Ureter (tissue), 1 donor: ENCODE data around the gene COL6A1. TPM values are rescaled to one million over a fixed set of nuclear protein-coding genes. Genes with fewer than 3 reads are reported as not detected.
"Not testable (repeated sequence)": the region's sequence is repeated elsewhere in the genome, so short reads cannot be mapped to it uniquely, and the experiment has no call there.

ENCODE experiments used
- DNase-seq: peaks from one replicate; pipeline ENCODE4 v3.0.0-alpha.2; 2020; ENCODE audit warnings: low spot score
- total RNA-seq: library from RNA; stranded (reverse); gene quantifications from one replicate; pipeline ENCODE4 v1.2.4, GENCODE V29; 2023
- donor health status: DM: yes; HTN: yes; CAD: no.

Gene COL6A1
- total RNA-seq, 1 donor from 2014 or later = 289 TPM

- DNase-seq = no peak
These were observed 36.3 kb upstream of the COL6A1 start for GRCh38 chr21:45945066-45945867.

- DNase-seq = no peak
These were observed 35.7 kb upstream of the COL6A1 start for GRCh38 chr21:45945868-45946210.

GRCh38 chr21:45947296-45947695 is 34.3 kb upstream of the COL6A1 start:
- DNase-seq = no peak

GRCh38 chr21:45947716-45948255 is 33.8 kb upstream of the COL6A1 start:
- no peak for DNase-seq

- DNase-seq = no peak
These were observed 32.9 kb upstream of the COL6A1 start for GRCh38 chr21:45948576-45949141.

GRCh38 chr21:45949928-45950739 is 31.4 kb upstream of the COL6A1 start:
- no peak for DNase-seq

- peak; percentile 83 for DNase-seq
These were observed 30.6 kb upstream of the COL6A1 start for GRCh38 chr21:45950740-45951515.

GRCh38 chr21:45951676-45952075 is 29.9 kb upstream of the COL6A1 start:
- no peak for DNase-seq

GRCh38 chr21:45952527-45952926 is 29.0 kb upstream of the COL6A1 start:
- DNase-seq = not testable (repeated sequence)

- no peak for DNase-seq
These were observed 28.6 kb upstream of the COL6A1 start for GRCh38 chr21:45952974-45953373.

GRCh38 chr21:45954261-45954660 is 27.3 kb upstream of the COL6A1 start:
- DNase-seq = no peak

GRCh38 chr21:45954921-45955320 is 26.6 kb upstream of the COL6A1 start:
- DNase-seq = no peak

GRCh38 chr21:45957551-45957950 is 24.0 kb upstream of the COL6A1 start:
- no peak for DNase-seq

- no peak for DNase-seq
These were observed 23.5 kb upstream of the COL6A1 start for GRCh38 chr21:45957981-45958600.

- DNase-seq = no peak
These were observed 22.4 kb upstream of the COL6A1 start for GRCh38 chr21:45959182-45959581.

GRCh38 chr21:45959779-45960390 is 21.7 kb upstream of the COL6A1 start:
- no peak for DNase-seq

- DNase-seq = not testable (repeated sequence)
These were observed 20.2 kb upstream of the COL6A1 start for GRCh38 chr21:45961408-45961807.

GRCh38 chr21:45962531-45963231 is 18.9 kb upstream of the COL6A1 start:
- no peak for DNase-seq

GRCh38 chr21:45963232-45963570 is 18.4 kb upstream of the COL6A1 start:
- DNase-seq = no peak

- no peak for DNase-seq
These were observed 16.9 kb upstream of the COL6A1 start for GRCh38 chr21:45964649-45965048.
